HCT116 (cell line): ENCODE measurements around the gene KLHL22. TPM values are rescaled to one million over a fixed set of nuclear protein-coding genes. Genes with fewer than 3 reads are reported as not detected.

Experiments
- ATAC-seq: fragments of 200-7000 bp; cut with Tn5 transposase; 2 replicates; pipeline ENCODE4 v1.9.1; 2020; ENCODE audit warnings: mild to moderate bottlenecking, moderate library complexity
- BruUV-seq: library from RNA; stranded (reverse); fragments of 400-500 nt; replicated peaks from 2 replicates; lab custom pipeline; 2021; lab: Mats Ljungman, UMichigan
- CTCF ChIA-PET: fragments of 300-600 bp; sonication (Branson Sonifier 250); formaldehyde crosslinking; loops from one replicate; lab custom pipeline; 2021; ENCODE audit warnings: antibody characterized with exemption; lab: Charles Lee
- POLR2A ChIA-PET: fragments of 300-600, 350-600 bp; sonication (Branson Sonifier 250); formaldehyde crosslinking; loops from one replicate; lab custom pipeline; 2021; ENCODE audit warnings: antibody characterized with exemption; lab: Charles Lee
- RAD21 ChIA-PET, 2 experiments: fragments of 300-600 bp; sonication (Branson Sonifier 250); formaldehyde crosslinking; loops; one replicate each; lab custom pipeline; 2023; ENCODE audit warnings: low total read pairs in 2 of 2; ENCODE audit not compliant: uncharacterized antibody in 2 of 2, unreplicated experiment in 2 of 2, low non-redundant PET in 1 of 2; lab: Charles Lee
- DNase-seq: peaks from one replicate; pipeline ENCODE4 v3.0.0-alpha.2; 2010; ENCODE audit warnings: low read depth, low spot score
- H2AFZ ChIP-seq: fragments of 200-600 bp; shearing (Covaris generic), sonication (generic); 2 replicates; pipeline ENCODE4 v1.6.1; 2017; ENCODE audit warnings: low read depth, mixed run types, mixed read lengths, antibody characterized with exemption, low read length; ENCODE audit not compliant: poor library complexity, severe bottlenecking
- H3K27ac ChIP-seq: 2 replicates; pipeline ENCODE4 v1.5.1; 2012; ENCODE audit warnings: low read depth, low read length
- H3K27me3 ChIP-seq: fragments of 200-600 bp; sonication (generic); 2 replicates; pipeline ENCODE4 v1.6.1; 2016; ENCODE audit warnings: mixed run types, low read length, mixed read lengths; ENCODE audit not compliant: insufficient read depth
- H3K36me3 ChIP-seq, 2 experiments: fragments of 200-500 bp in 1 of 2; fragments of 200-600 bp in 1 of 2; sonication (Bioruptor generic) in 1 of 2; sonication (generic) in 1 of 2; 2 replicates each; pipeline versions ENCODE4 v1.5.1 to v1.6.1; 2014 to 2016; ENCODE audit warnings: low read length in 2 of 2, inconsistent platforms in 1 of 2, mixed read lengths in 1 of 2, mixed run types in 1 of 2; ENCODE audit not compliant: insufficient read depth in 2 of 2, control insufficient read depth in 1 of 2
- H3K4me1 ChIP-seq, 2 experiments: fragments of 200-600 bp in 1 of 2; sonication (generic) in 1 of 2; 2 replicates each; pipeline versions ENCODE4 v1.5.1 to v1.6.1; 2012 to 2017; ENCODE audit warnings: low read length in 2 of 2, inconsistent platforms in 1 of 2, mild to moderate bottlenecking in 1 of 2, mixed read lengths in 1 of 2, mixed run types in 1 of 2, moderate library complexity in 1 of 2; ENCODE audit not compliant: insufficient read depth in 2 of 2, control insufficient read depth in 1 of 2
- H3K4me2 ChIP-seq: fragments of 200-600 bp; sonication (generic); 2 replicates; pipeline ENCODE4 v1.6.1; 2017; ENCODE audit warnings: mixed run types, low read length, mixed read lengths
- H3K4me3 ChIP-seq, 2 experiments: fragments of 200-600 bp in 1 of 2; sonication (generic) in 1 of 2; replicated peaks in 1 of 2; 2 replicates each; pipeline ENCODE4 v1.5.1; 2011 to 2016; ENCODE audit warnings: low read length in 2 of 2, control low read depth in 1 of 2, low read depth in 1 of 2, mild to moderate bottlenecking in 1 of 2, mixed read lengths in 1 of 2, mixed run types in 1 of 2
- H3K79me2 ChIP-seq: fragments of 200-600 bp; sonication (generic); 2 replicates; pipeline ENCODE4 v1.6.1; 2017; ENCODE audit warnings: mild to moderate bottlenecking, mixed run types, low read length, moderate library complexity, mixed read lengths; ENCODE audit not compliant: insufficient read depth
- H3K9ac ChIP-seq: fragments of 200-600 bp; sonication (generic); 2 replicates; pipeline ENCODE4 v1.6.1; 2016; ENCODE audit warnings: low read length, mixed read lengths
- H3K9me2 ChIP-seq: fragments of 200-600 bp; sonication (generic), shearing (Covaris generic); 2 replicates; pipeline ENCODE4 v1.6.1; 2017; ENCODE audit warnings: mixed run types, mild to moderate bottlenecking, moderate library complexity; ENCODE audit not compliant: insufficient read depth
- H3K9me3 ChIP-seq, 2 experiments: fragments of 200-500 bp in 1 of 2; fragments of 200-600 bp in 1 of 2; sonication (Bioruptor generic) in 1 of 2; sonication (generic) in 1 of 2; 2 replicates each; pipeline ENCODE4 v1.6.1; 2014 to 2017; ENCODE audit warnings: low read length in 2 of 2, mixed read lengths in 2 of 2, inconsistent platforms in 1 of 2, low read depth in 1 of 2, mild to moderate bottlenecking in 1 of 2, mixed run types in 1 of 2, moderate library complexity in 1 of 2; ENCODE audit not compliant: control insufficient read depth in 1 of 2, insufficient read depth in 1 of 2
- H4K20me1 ChIP-seq: fragments of 200-600 bp; sonication (generic), shearing (Covaris generic); 2 replicates; pipeline ENCODE4 v1.6.1; 2017; ENCODE audit warnings: mixed run types, mild to moderate bottlenecking, moderate library complexity; ENCODE audit not compliant: insufficient read depth
- ATF3 ChIP-seq: IDR thresholded peaks from 2 replicates; pipeline ENCODE4 v1.6.1; 2012
- EGR1 ChIP-seq: IDR thresholded peaks from 2 replicates; pipeline ENCODE4 v1.6.1; 2012; ENCODE audit warnings: low read depth
- ELF1 ChIP-seq: IDR thresholded peaks from 2 replicates; pipeline ENCODE4 v1.6.1; 2012; ENCODE audit warnings: low read depth, borderline replicate concordance
- EZH2 ChIP-seq: fragments of 200-600 bp; sonication (generic); IDR thresholded peaks from 2 replicates; pipeline ENCODE4 v1.6.1; 2017; ENCODE audit warnings: antibody characterized with exemption, mixed run types
- EZH2phosphoT487 ChIP-seq: fragments of 200-600 bp; IDR thresholded peaks from 2 replicates; pipeline ENCODE4 v1.6.1; 2018; ENCODE audit warnings: antibody characterized with exemption, borderline replicate concordance
- FOSL1 ChIP-seq: IDR thresholded peaks from 2 replicates; pipeline ENCODE4 v1.6.1; 2012; ENCODE audit warnings: low read depth
- JUND ChIP-seq: IDR thresholded peaks from 2 replicates; pipeline ENCODE4 v1.6.1; 2012
- POLR2A ChIP-seq: IDR thresholded peaks from 2 replicates; pipeline ENCODE4 v1.7.0; 2011; ENCODE audit warnings: borderline replicate concordance; ENCODE audit not compliant: insufficient read depth, insufficient read length; ENCODE audit errors: extremely low read depth
- POLR2AphosphoS5 ChIP-seq: IDR thresholded peaks from 2 replicates; pipeline ENCODE4 v1.6.1; 2011; ENCODE audit warnings: mild to moderate bottlenecking, low read depth, low read length, moderate library complexity
- RAD21 ChIP-seq: IDR thresholded peaks from 2 replicates; pipeline ENCODE4 v1.6.1; 2012; ENCODE audit warnings: low read depth, mild to moderate bottlenecking
- REST ChIP-seq: IDR thresholded peaks from 2 replicates; pipeline ENCODE4 v1.6.1; 2012; ENCODE audit warnings: low read depth
- SIN3A ChIP-seq: IDR thresholded peaks from 2 replicates; pipeline ENCODE4 v1.6.1; 2012; ENCODE audit warnings: low read depth
- SP1 ChIP-seq: IDR thresholded peaks from 2 replicates; pipeline ENCODE4 v1.6.1; 2012; ENCODE audit warnings: low read depth
- SRF ChIP-seq: IDR thresholded peaks from 2 replicates; pipeline ENCODE4 v1.6.1; 2012; ENCODE audit warnings: low read depth
- TCF7L2 ChIP-seq: IDR thresholded peaks from 2 replicates; pipeline ENCODE4 v1.7.0; 2011; ENCODE audit warnings: borderline replicate concordance, inconsistent platforms; ENCODE audit not compliant: insufficient read depth, insufficient read length; ENCODE audit errors: extremely low read depth
- YY1 ChIP-seq: IDR thresholded peaks from 2 replicates; pipeline ENCODE4 v1.6.1; 2011; ENCODE audit warnings: low read length, low read depth, moderate library complexity, mild to moderate bottlenecking; ENCODE audit not compliant: insufficient replicate concordance; ENCODE audit errors: extremely low read depth
- ZFX ChIP-seq: fragments of 450-650 bp; IDR thresholded peaks from 2 replicates; pipeline ENCODE4 v1.6.1; 2017
- ZNF274 ChIP-seq: fragments of 200-500 bp; sonication (Bioruptor generic); IDR thresholded peaks from 2 replicates; pipeline ENCODE4 v1.6.1; 2014; ENCODE audit warnings: mild to moderate bottlenecking, low read depth, low read length, inconsistent platforms
- intact Hi-C: fragments of 100-400 bp; cut with micrococcal nuclease; formaldehyde crosslinking; loops from 2 replicates; pipeline ENCODE4 v1.10.0; 2022
- total RNA-seq: library from RNA; stranded (reverse); gene quantifications from one replicate; pipeline ENCODE4 v1.2.1, GENCODE V29; 2021; ENCODE audit not compliant: unreplicated experiment
- TF ChIP-seq, protein P1 (sequence below): IDR thresholded peaks from 2 replicates; pipeline ENCODE4 v1.6.1; 2012

Gene KLHL22
- total RNA-seq, 1 experiment from 2014 or later = 16.4 TPM

DNA sequence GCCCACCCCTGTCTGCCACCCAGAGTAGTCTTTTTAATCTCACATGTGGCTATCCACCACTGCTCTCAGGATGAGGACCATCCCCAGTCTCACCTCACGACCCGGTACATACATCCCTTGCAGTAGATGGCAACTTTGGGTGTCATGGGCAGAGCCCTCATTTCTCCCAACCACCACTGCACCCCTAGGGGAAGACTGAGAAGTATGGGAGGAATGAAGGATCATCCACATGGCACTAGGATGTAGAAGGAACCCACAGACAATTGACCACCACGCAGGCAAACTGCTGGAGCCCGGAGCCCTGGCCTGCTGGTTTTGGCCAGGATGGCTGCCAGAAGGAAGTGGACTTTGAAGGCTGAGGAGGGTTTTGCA, 56.1 kb downstream of the KLHL22 start:
- CTCF ChIA-PET = interaction anchor here (1.1 kb wide), 1 partner anchor 21 kb away, joined by 4 read pairs; no protein-coding TSS in a partner anchor
- Histone ChIP-seq H3K9ac (no peak overlapping the region), H3K4me2 (no peak overlapping the region), H3K4me1 (no peaks in the 10 kb centered on the region), H3K9me2 (no peaks in the 10 kb centered on the region), H3K27ac (no peak overlapping the region)
- RAD21 ChIA-PET = no interaction called here
- no TSS peak for BruUV-seq
- TF ChIP-seq POLR2A (no peak), ZFX (no peak), SP1 (no peak), JUND (no peak), EZH2phosphoT487 (no peak), ATF3 (no peak), SRF (no peak), FOSL1 (no peak), TCF7L2 (no peak), ZNF274 (no peak), EZH2 (no peak), ELF1 (no peak), REST (no peak), RAD21 (no peak), POLR2AphosphoS5 (no peak), EGR1 (no peak), SIN3A (no peak), YY1 (no peak)
- TF ChIP-seq, protein P1, sequence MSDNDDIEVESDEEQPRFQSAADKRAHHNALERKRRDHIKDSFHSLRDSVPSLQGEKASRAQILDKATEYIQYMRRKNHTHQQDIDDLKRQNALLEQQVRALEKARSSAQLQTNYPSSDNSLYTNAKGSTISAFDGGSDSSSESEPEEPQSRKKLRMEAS = no peak
- TF ChIP-seq, all 23 proteins: peak for 0
- POLR2A ChIA-PET = no interaction called here
- H4K20me1 ChIP-seq = no peaks in the 10 kb centered on the region
- no peaks in the 10 kb centered on the region for H3K79me2 ChIP-seq
- no peak for ATAC-seq
- no peaks in the 10 kb centered on the region for H3K27me3 ChIP-seq
- DNase-seq = no peak
- intact Hi-C loops = no loop called here
- H3K36me3 ChIP-seq = no peaks in the 10 kb centered on the region
- H3K4me3 ChIP-seq = no peak overlapping the region
- H3K9me3 ChIP-seq = no peaks in the 10 kb centered on the region
- H2AFZ ChIP-seq = no peak overlapping the region
